H1 (cell line): ENCODE data around the gene PARD3. TPM values are rescaled to one million over a fixed set of nuclear protein-coding genes. Genes with fewer than 3 reads are reported as not detected.

Source experiments
- CTCF ChIA-PET: fragments of 300-600 bp; sonication (Branson Sonifier 250); formaldehyde crosslinking; loops from one replicate; lab custom pipeline; 2021; ENCODE audit not compliant: partially characterized antibody; lab: Charles Lee
- POLR2A ChIA-PET: fragments of 300-600 bp; sonication (Branson Sonifier 250); formaldehyde crosslinking; loops from one replicate; lab custom pipeline; 2021; ENCODE audit warnings: inconsistent platforms; ENCODE audit not compliant: partially characterized antibody; lab: Charles Lee
- DNase-seq, 2 experiments: peaks; one replicate each; pipeline versions ENCODE4 v3.0.0 to v3.0.0-alpha.2; 2010 to 2022; ENCODE audit warnings: low spot score in 2 of 2, low read depth in 1 of 2, mixed read lengths in 1 of 2
- FAIRE-seq: peaks from 2 replicates; lab custom pipeline; 2011; peaks lifted over from hg19 to GRCh38; lab: Jason Lieb, UNC
- H2AFZ ChIP-seq: 2 replicates; pipeline ENCODE4 v1.8.1; 2012; ENCODE audit warnings: low read length, inconsistent platforms
- H2AK5ac ChIP-seq: 2 replicates; pipeline ENCODE4 v1.6.1; 2013; ENCODE audit warnings: low read depth, low read length
- H2BK120ac ChIP-seq: replicated peaks from 2 replicates; pipeline ENCODE3; 2013; ENCODE audit warnings: low read depth, low read length, inconsistent platforms
- H2BK12ac ChIP-seq: 2 replicates; pipeline ENCODE4 v1.6.1; 2013; ENCODE audit warnings: low read depth, low read length
- H2BK15ac ChIP-seq: 2 replicates; pipeline ENCODE4 v1.6.1; 2013; ENCODE audit warnings: low read length
- H2BK20ac ChIP-seq: 2 replicates; pipeline ENCODE4 v1.6.1; 2013; ENCODE audit warnings: low read length
- H2BK5ac ChIP-seq: 2 replicates; pipeline ENCODE4 v1.6.1; 2013; ENCODE audit warnings: low read depth, low read length
- H3K14ac ChIP-seq: 2 replicates; pipeline ENCODE4 v1.6.1; 2013; ENCODE audit warnings: inconsistent platforms; ENCODE audit not compliant: insufficient read length
- H3K18ac ChIP-seq: 2 replicates; pipeline ENCODE4 v1.6.1; 2013; ENCODE audit warnings: low read length; ENCODE audit errors: extremely low read depth
- H3K23ac ChIP-seq: 2 replicates; pipeline ENCODE4 v1.6.1; 2013; ENCODE audit warnings: inconsistent platforms; ENCODE audit not compliant: insufficient read length
- H3K23me2 ChIP-seq: 2 replicates; pipeline ENCODE4 v1.6.1; 2013; ENCODE audit warnings: low read depth, low read length
- H3K27ac ChIP-seq: 2 replicates; pipeline ENCODE4 v1.6.1; 2011; ENCODE audit warnings: low read depth, low read length, inconsistent platforms
- H3K27me3 ChIP-seq, 4 experiments: replicated peaks in 1 of 4; 1 replicate in 1 of 4; 2 replicates in 3 of 4; pipeline versions ENCODE4 v1.6.1 to v1.8.1; 2011 to 2013; ENCODE audit warnings: low read length in 3 of 4, mild to moderate bottlenecking in 3 of 4, inconsistent platforms in 2 of 4, mixed read lengths in 2 of 4, moderate library complexity in 1 of 4; ENCODE audit not compliant: control insufficient read depth in 3 of 4, insufficient read depth in 3 of 4; ENCODE audit errors: extremely low read depth in 1 of 4
- H3K36me3 ChIP-seq, 4 experiments: 2 replicates each; pipeline versions ENCODE4 v1.6.1 to v1.8.1; 2011 to 2013; ENCODE audit warnings: mild to moderate bottlenecking in 4 of 4, low read length in 3 of 4, moderate library complexity in 2 of 4, control low read depth in 1 of 4, inconsistent platforms in 1 of 4; ENCODE audit not compliant: insufficient read depth in 4 of 4, control insufficient read depth in 2 of 4
- H3K4ac ChIP-seq: replicated peaks from 2 replicates; pipeline ENCODE3; 2013; ENCODE audit warnings: low read length, low read depth, mixed read lengths, inconsistent platforms; ENCODE audit not compliant: insufficient read length
- H3K4me1 ChIP-seq, 4 experiments: replicated peaks in 1 of 4; 1 replicate in 1 of 4; 2 replicates in 3 of 4; pipeline versions ENCODE4 v1.6.1 to v1.8.1; 2011 to 2013; ENCODE audit warnings: low read length in 3 of 4, inconsistent platforms in 2 of 4, mixed read lengths in 1 of 4; ENCODE audit not compliant: insufficient read depth in 4 of 4, control insufficient read depth in 3 of 4
- H3K4me2 ChIP-seq, 2 experiments: 2 replicates each; pipeline versions ENCODE4 v1.6.1 to v1.8.1; 2011 to 2013; ENCODE audit warnings: low read depth in 2 of 2, low read length in 2 of 2, control low read depth in 1 of 2, inconsistent platforms in 1 of 2, mild to moderate bottlenecking in 1 of 2; ENCODE audit not compliant: insufficient read depth in 1 of 2
- H3K4me3 ChIP-seq, 4 experiments: fragments of 200-600, 300-600 bp in 1 of 4; sonication (generic), shearing (Covaris generic), sonication (Bioruptor Twin) in 1 of 4; 2 replicates each; pipeline versions ENCODE4 v1.5.1 to v1.8.1; 2011 to 2016; ENCODE audit warnings: low read length in 4 of 4, low read depth in 3 of 4, control low read depth in 2 of 4, inconsistent platforms in 2 of 4, mild to moderate bottlenecking in 2 of 4, mixed read lengths in 1 of 4, moderate library complexity in 1 of 4; ENCODE audit not compliant: insufficient read depth in 2 of 4; ENCODE audit errors: extremely low read depth in 1 of 4
- H3K56ac ChIP-seq: replicated peaks from 2 replicates; pipeline ENCODE3; 2013; ENCODE audit warnings: low read depth, mild to moderate bottlenecking, mixed read lengths, low read length, inconsistent platforms; ENCODE audit not compliant: insufficient read length
- H3K79me1 ChIP-seq: 2 replicates; pipeline ENCODE4 v1.6.1; 2013; ENCODE audit warnings: low read depth, low read length, control low read depth
- H3K79me2 ChIP-seq, 2 experiments: 2 replicates each; pipeline versions ENCODE4 v1.6.1 to v1.8.1; 2012 to 2013; ENCODE audit warnings: low read length in 2 of 2, mild to moderate bottlenecking in 2 of 2, inconsistent platforms in 1 of 2; ENCODE audit not compliant: insufficient read depth in 2 of 2, control insufficient read depth in 1 of 2
- H3K9ac ChIP-seq, 4 experiments: replicated peaks in 1 of 4; 1 replicate in 1 of 4; 2 replicates in 3 of 4; pipeline versions ENCODE4 v1.6.1 to v1.8.1; 2011 to 2013; ENCODE audit warnings: low read depth in 3 of 4, low read length in 3 of 4, control low read depth in 2 of 4, mild to moderate bottlenecking in 2 of 4, moderate library complexity in 2 of 4, inconsistent platforms in 1 of 4; ENCODE audit errors: extremely low read depth in 1 of 4
- H3K9me3 ChIP-seq, 2 experiments: 2 replicates each; pipeline versions ENCODE4 v1.6.1 to v1.8.1; 2012 to 2013; ENCODE audit warnings: mild to moderate bottlenecking in 2 of 2, moderate library complexity in 2 of 2, control low read depth in 1 of 2, inconsistent platforms in 1 of 2, low read depth in 1 of 2, low read length in 1 of 2, mixed read lengths in 1 of 2; ENCODE audit not compliant: insufficient read depth in 2 of 2
- H4K20me1 ChIP-seq, 2 experiments: replicated peaks in 1 of 2; 2 replicates each; pipeline versions ENCODE3 to v1.8.1; 2011 to 2013; ENCODE audit warnings: inconsistent platforms in 2 of 2, low read length in 2 of 2, mild to moderate bottlenecking in 1 of 2; ENCODE audit not compliant: insufficient read depth in 2 of 2, control insufficient read depth in 1 of 2
- H4K5ac ChIP-seq: 2 replicates; pipeline ENCODE4 v1.6.1; 2013; ENCODE audit warnings: low read length, low read depth, mixed read lengths, inconsistent platforms; ENCODE audit not compliant: insufficient read length
- H4K8ac ChIP-seq: 2 replicates; pipeline ENCODE4 v1.8.0; 2013; ENCODE audit warnings: mild to moderate bottlenecking, moderate library complexity, low read length, inconsistent platforms; ENCODE audit not compliant: insufficient read depth; ENCODE audit errors: extremely low read depth
- H4K91ac ChIP-seq: replicated peaks from 2 replicates; pipeline ENCODE3; 2013; ENCODE audit warnings: low read length, mixed read lengths, inconsistent platforms; ENCODE audit not compliant: insufficient read length
- CHD1 ChIP-seq: IDR thresholded peaks from 2 replicates; pipeline ENCODE4 v1.6.1; 2012; ENCODE audit warnings: low read depth, low read length, improper control_type of control experiment
- CTCF ChIP-seq, 3 experiments: IDR thresholded peaks; 1 replicate in 2 of 3; 2 replicates in 1 of 3; pipeline versions ENCODE4 v1.5.1 to v1.6.1; 2011; ENCODE audit warnings: low read length in 3 of 3, mild to moderate bottlenecking in 3 of 3, inconsistent platforms in 2 of 3, low read depth in 1 of 3, moderate library complexity in 1 of 3; ENCODE audit not compliant: insufficient read depth in 1 of 3; ENCODE audit errors: control extremely low read depth in 1 of 3
- FOSL1 ChIP-seq: IDR thresholded peaks from 2 replicates; pipeline ENCODE4 v1.6.1; 2011; ENCODE audit warnings: mild to moderate bottlenecking, low read depth, low read length, moderate library complexity; ENCODE audit not compliant: insufficient read depth
- HDAC2 ChIP-seq, 2 experiments: fragments of 300-600 bp in 1 of 2; sonication (generic) in 1 of 2; IDR thresholded peaks; 2 replicates each; pipeline ENCODE4 v1.6.1; 2011 to 2012; ENCODE audit warnings: low read depth in 2 of 2, low read length in 2 of 2, mild to moderate bottlenecking in 2 of 2, moderate library complexity in 2 of 2, borderline replicate concordance in 1 of 2, inconsistent platforms in 1 of 2
- MAFK ChIP-seq: IDR thresholded peaks from 2 replicates; pipeline ENCODE4 v1.6.1; 2012; ENCODE audit warnings: low read depth, mild to moderate bottlenecking, improper control_type of control experiment, low read length
- RAD21 ChIP-seq, 2 experiments: IDR thresholded peaks in 1 of 2; conservative IDR thresholded peaks in 1 of 2; 2 replicates each; pipeline ENCODE4 v1.6.1; 2011; ENCODE audit warnings: low read depth in 2 of 2, low read length in 2 of 2, improper control_type of control experiment in 1 of 2, inconsistent platforms in 1 of 2, mild to moderate bottlenecking in 1 of 2, moderate library complexity in 1 of 2
- RXRA ChIP-seq: IDR thresholded peaks from 2 replicates; pipeline ENCODE4 v1.6.1; 2011; ENCODE audit warnings: low read depth, mild to moderate bottlenecking, low read length, moderate library complexity; ENCODE audit not compliant: insufficient read depth
- SP4 ChIP-seq: IDR thresholded peaks from 2 replicates; pipeline ENCODE4 v1.6.1; 2012; ENCODE audit warnings: low read length, inconsistent platforms
- SUZ12 ChIP-seq: fragments of 200-600 bp; sonication (generic); IDR thresholded peaks from 2 replicates; pipeline ENCODE4 v1.6.1; 2012; ENCODE audit warnings: mild to moderate bottlenecking, inconsistent platforms, low read length, moderate library complexity, mixed read lengths
- WGBS, 2 experiments: shearing (Covaris generic) in 1 of 2; methylation state at CpG; one replicate each; pipeline versions ENCODE4 v1.1.6 to v1.1.7; 2013 to 2015; ENCODE audit warnings: low lambda C conversion rate in 2 of 2, mixed read lengths in 2 of 2, inconsistent platforms in 1 of 2, low coverage in 1 of 2, missing lambda C conversion rate in 1 of 2; ENCODE audit not compliant: insufficient replicate concordance in 2 of 2, insufficient coverage in 1 of 2, insufficient read length in 1 of 2; ENCODE audit errors: extremely low coverage in 1 of 2, missing lambda C conversion rate in 1 of 2; 5-methylcytosine and 5-hydroxymethylcytosine counted together
- polyA plus RNA-seq, 7 experiments: library from polyadenylated mRNA; depleted of rRNA in 3 of 7; stranded (reverse) in 5 of 7; unstranded in 2 of 7; fragments of >200 nt in 5 of 7; fragments of 200-250 nt in 2 of 7; gene quantifications; 1 replicate in 5 of 7; 2 replicates in 1 of 7; 4 replicates in 1 of 7; pipeline versions ENCODE4 v1.2.1 to v1.2.3, GENCODE V29; 2011 to 2013; ENCODE audit warnings: missing spikeins in 2 of 7, mixed read lengths in 2 of 7
- total RNA-seq: library from RNA; stranded (reverse); fragmentation: NEBNext Ultra II Directional; extraction: Animal tissue kit (Norgen Biotek cat#: 25700); gene quantifications from 2 replicates; pipeline ENCODE4 v1.2.1, GENCODE V29; 2021

The PARD3 gene
- total and polyA plus RNA-seq, 2 of the 8 experiments (the other 6 are each of a cell fraction or from before 2014, with no cell fraction given) = 19.7 to 49.1 TPM

GRCh38 chr10:34484164-34484563, 330.9 kb downstream of the PARD3 start:
- no peaks in the 10 kb centered on the region for H3K27me3 ChIP-seq
- POLR2A ChIA-PET = no interaction called here
- H2BK12ac ChIP-seq = no peak overlapping the region
- H3K4me1 ChIP-seq = peaks cover 0 to 6% (median 3%) of the 10 kb centered on the region in 4 experiments; a peak in 5 of 7 replicates
- H3K79me2 ChIP-seq = no peaks in the 10 kb centered on the region
- peaks cover 3% of the 10 kb centered on the region; the same call in 1 of the 2 replicates for H3K79me1 ChIP-seq
- H3K4ac ChIP-seq = no peak overlapping the region
- no peaks in the 10 kb centered on the region for H3K23me2 ChIP-seq
- WGBS, 2 experiments = 97% methylated on average over 4 of the region's 4 CpGs; no CpG with 5 or more reads in 1 of the 2 experiments
- no peak overlapping the region for H4K5ac ChIP-seq
- H4K20me1 ChIP-seq = peaks cover 0 to 3% of the 10 kb centered on the region in 2 experiments
- H3K4me3 ChIP-seq = no peak overlapping the region
- H3K14ac ChIP-seq = no peak overlapping the region
- CTCF ChIA-PET = no interaction called here
- H3K9me3 ChIP-seq = no peaks in the 10 kb centered on the region
- no peak overlapping the region for H3K9ac ChIP-seq
- no peak overlapping the region for H4K91ac ChIP-seq
- DNase-seq (no peak), FAIRE-seq (no peak)
- H3K4me2 ChIP-seq = no peak overlapping the region
- no peak overlapping the region for H2AFZ ChIP-seq
- H4K8ac ChIP-seq = no peak overlapping the region
- no peaks in the 10 kb centered on the region for H3K36me3 ChIP-seq
- H3K27ac ChIP-seq = no peak overlapping the region
- H2AK5ac ChIP-seq = no peak overlapping the region
- TF ChIP-seq CTCF (IDR thresholded peaks at IDR 0.05; ENCODE audit: control extremely low read depth in 1 of 3, insufficient read depth in 1 of 3, low read depth in 1 of 3, low read length in 3 of 3) (no peak), FOSL1 (no peak), CHD1 (no peak), HDAC2 (IDR thresholded peaks at IDR 0.05; ENCODE audit: borderline replicate concordance in 1 of 2, low read depth in 2 of 2, low read length in 2 of 2) (no peak), RAD21 (IDR thresholded peaks at IDR 0.05 in 1 of 2, conservative IDR thresholded peaks at IDR 0.05 in 1 of 2; ENCODE audit: low read depth in 2 of 2, low read length in 2 of 2) (no peak), SP4 (no peak), MAFK (no peak), SUZ12 (no peak), RXRA (no peak)
- no peak overlapping the region for H2BK15ac ChIP-seq
- H3K23ac ChIP-seq = no peak overlapping the region
- H3K56ac ChIP-seq = no peak overlapping the region
- H3K18ac ChIP-seq = no peak overlapping the region
- H2BK120ac ChIP-seq = no peak overlapping the region
- no peak overlapping the region for H2BK5ac ChIP-seq
- H2BK20ac ChIP-seq = no peak overlapping the region
